MM.1S (cell line): ENCODE measurements around the gene ATG4B.

ENCODE experiments used
- CTCF ChIP-seq: fragments of 300-600 bp; sonication (generic); IDR thresholded peaks from 2 replicates; pipeline ENCODE4 v1.5.1; 2016; ENCODE audit warnings: antibody characterized with exemption, low read length, mixed read lengths
- EZH2phosphoT487 ChIP-seq: fragments of 300-600 bp; sonication (generic); IDR thresholded peaks from 2 replicates; pipeline ENCODE4 v1.6.1; 2018; ENCODE audit warnings: antibody characterized with exemption, low read length

- TF ChIP-seq CTCF (no peak), EZH2phosphoT487 (no peak)
These were observed 28.4 kb downstream of the ATG4B start for GRCh38 chr2:241665731-241666440.
